H1 (cell line): ENCODE measurements around the gene LPP. TPM values are rescaled to one million over a fixed set of nuclear protein-coding genes. Genes with fewer than 3 reads are reported as not detected.

Source experiments
- CTCF ChIA-PET: fragments of 300-600 bp; sonication (Branson Sonifier 250); formaldehyde crosslinking; loops from one replicate; lab custom pipeline; 2021; ENCODE audit not compliant: partially characterized antibody; lab: Charles Lee
- POLR2A ChIA-PET: fragments of 300-600 bp; sonication (Branson Sonifier 250); formaldehyde crosslinking; loops from one replicate; lab custom pipeline; 2021; ENCODE audit warnings: inconsistent platforms; ENCODE audit not compliant: partially characterized antibody; lab: Charles Lee
- DNase-seq, 2 experiments: peaks; one replicate each; pipeline versions ENCODE4 v3.0.0 to v3.0.0-alpha.2; 2010 to 2022; ENCODE audit warnings: low spot score in 2 of 2, low read depth in 1 of 2, mixed read lengths in 1 of 2
- FAIRE-seq: peaks from 2 replicates; lab custom pipeline; 2011; peaks lifted over from hg19 to GRCh38; lab: Jason Lieb, UNC
- H2AFZ ChIP-seq: 2 replicates; pipeline ENCODE4 v1.8.1; 2012; ENCODE audit warnings: low read length, inconsistent platforms
- H2AK5ac ChIP-seq: 2 replicates; pipeline ENCODE4 v1.6.1; 2013; ENCODE audit warnings: low read depth, low read length
- H2BK120ac ChIP-seq: replicated peaks from 2 replicates; pipeline ENCODE3; 2013; ENCODE audit warnings: low read depth, low read length, inconsistent platforms
- H2BK12ac ChIP-seq: 2 replicates; pipeline ENCODE4 v1.6.1; 2013; ENCODE audit warnings: low read depth, low read length
- H2BK15ac ChIP-seq: 2 replicates; pipeline ENCODE4 v1.6.1; 2013; ENCODE audit warnings: low read length
- H2BK20ac ChIP-seq: 2 replicates; pipeline ENCODE4 v1.6.1; 2013; ENCODE audit warnings: low read length
- H2BK5ac ChIP-seq: 2 replicates; pipeline ENCODE4 v1.6.1; 2013; ENCODE audit warnings: low read depth, low read length
- H3K14ac ChIP-seq: 2 replicates; pipeline ENCODE4 v1.6.1; 2013; ENCODE audit warnings: inconsistent platforms; ENCODE audit not compliant: insufficient read length
- H3K18ac ChIP-seq: 2 replicates; pipeline ENCODE4 v1.6.1; 2013; ENCODE audit warnings: low read length; ENCODE audit errors: extremely low read depth
- H3K23ac ChIP-seq: 2 replicates; pipeline ENCODE4 v1.6.1; 2013; ENCODE audit warnings: inconsistent platforms; ENCODE audit not compliant: insufficient read length
- H3K23me2 ChIP-seq: 2 replicates; pipeline ENCODE4 v1.6.1; 2013; ENCODE audit warnings: low read depth, low read length
- H3K27ac ChIP-seq: 2 replicates; pipeline ENCODE4 v1.6.1; 2011; ENCODE audit warnings: low read depth, low read length, inconsistent platforms
- H3K27me3 ChIP-seq, 4 experiments: replicated peaks in 1 of 4; 1 replicate in 1 of 4; 2 replicates in 3 of 4; pipeline versions ENCODE4 v1.6.1 to v1.8.1; 2011 to 2013; ENCODE audit warnings: low read length in 3 of 4, mild to moderate bottlenecking in 3 of 4, inconsistent platforms in 2 of 4, mixed read lengths in 2 of 4, moderate library complexity in 1 of 4; ENCODE audit not compliant: control insufficient read depth in 3 of 4, insufficient read depth in 3 of 4; ENCODE audit errors: extremely low read depth in 1 of 4
- H3K36me3 ChIP-seq, 4 experiments: 2 replicates each; pipeline versions ENCODE4 v1.6.1 to v1.8.1; 2011 to 2013; ENCODE audit warnings: mild to moderate bottlenecking in 4 of 4, low read length in 3 of 4, moderate library complexity in 2 of 4, control low read depth in 1 of 4, inconsistent platforms in 1 of 4; ENCODE audit not compliant: insufficient read depth in 4 of 4, control insufficient read depth in 2 of 4
- H3K4ac ChIP-seq: replicated peaks from 2 replicates; pipeline ENCODE3; 2013; ENCODE audit warnings: low read length, low read depth, mixed read lengths, inconsistent platforms; ENCODE audit not compliant: insufficient read length
- H3K4me1 ChIP-seq, 4 experiments: replicated peaks in 1 of 4; 1 replicate in 1 of 4; 2 replicates in 3 of 4; pipeline versions ENCODE4 v1.6.1 to v1.8.1; 2011 to 2013; ENCODE audit warnings: low read length in 3 of 4, inconsistent platforms in 2 of 4, mixed read lengths in 1 of 4; ENCODE audit not compliant: insufficient read depth in 4 of 4, control insufficient read depth in 3 of 4
- H3K4me2 ChIP-seq, 2 experiments: 2 replicates each; pipeline versions ENCODE4 v1.6.1 to v1.8.1; 2011 to 2013; ENCODE audit warnings: low read depth in 2 of 2, low read length in 2 of 2, control low read depth in 1 of 2, inconsistent platforms in 1 of 2, mild to moderate bottlenecking in 1 of 2; ENCODE audit not compliant: insufficient read depth in 1 of 2
- H3K4me3 ChIP-seq, 4 experiments: fragments of 200-600, 300-600 bp in 1 of 4; sonication (generic), shearing (Covaris generic), sonication (Bioruptor Twin) in 1 of 4; 2 replicates each; pipeline versions ENCODE4 v1.5.1 to v1.8.1; 2011 to 2016; ENCODE audit warnings: low read length in 4 of 4, low read depth in 3 of 4, control low read depth in 2 of 4, inconsistent platforms in 2 of 4, mild to moderate bottlenecking in 2 of 4, mixed read lengths in 1 of 4, moderate library complexity in 1 of 4; ENCODE audit not compliant: insufficient read depth in 2 of 4; ENCODE audit errors: extremely low read depth in 1 of 4
- H3K56ac ChIP-seq: replicated peaks from 2 replicates; pipeline ENCODE3; 2013; ENCODE audit warnings: low read depth, mild to moderate bottlenecking, mixed read lengths, low read length, inconsistent platforms; ENCODE audit not compliant: insufficient read length
- H3K79me1 ChIP-seq: 2 replicates; pipeline ENCODE4 v1.6.1; 2013; ENCODE audit warnings: low read depth, low read length, control low read depth
- H3K79me2 ChIP-seq, 2 experiments: 2 replicates each; pipeline versions ENCODE4 v1.6.1 to v1.8.1; 2012 to 2013; ENCODE audit warnings: low read length in 2 of 2, mild to moderate bottlenecking in 2 of 2, inconsistent platforms in 1 of 2; ENCODE audit not compliant: insufficient read depth in 2 of 2, control insufficient read depth in 1 of 2
- H3K9ac ChIP-seq, 4 experiments: replicated peaks in 1 of 4; 1 replicate in 1 of 4; 2 replicates in 3 of 4; pipeline versions ENCODE4 v1.6.1 to v1.8.1; 2011 to 2013; ENCODE audit warnings: low read depth in 3 of 4, low read length in 3 of 4, control low read depth in 2 of 4, mild to moderate bottlenecking in 2 of 4, moderate library complexity in 2 of 4, inconsistent platforms in 1 of 4; ENCODE audit errors: extremely low read depth in 1 of 4
- H3K9me3 ChIP-seq, 2 experiments: 2 replicates each; pipeline versions ENCODE4 v1.6.1 to v1.8.1; 2012 to 2013; ENCODE audit warnings: mild to moderate bottlenecking in 2 of 2, moderate library complexity in 2 of 2, control low read depth in 1 of 2, inconsistent platforms in 1 of 2, low read depth in 1 of 2, low read length in 1 of 2, mixed read lengths in 1 of 2; ENCODE audit not compliant: insufficient read depth in 2 of 2
- H4K20me1 ChIP-seq, 2 experiments: replicated peaks in 1 of 2; 2 replicates each; pipeline versions ENCODE3 to v1.8.1; 2011 to 2013; ENCODE audit warnings: inconsistent platforms in 2 of 2, low read length in 2 of 2, mild to moderate bottlenecking in 1 of 2; ENCODE audit not compliant: insufficient read depth in 2 of 2, control insufficient read depth in 1 of 2
- H4K5ac ChIP-seq: 2 replicates; pipeline ENCODE4 v1.6.1; 2013; ENCODE audit warnings: low read length, low read depth, mixed read lengths, inconsistent platforms; ENCODE audit not compliant: insufficient read length
- H4K8ac ChIP-seq: 2 replicates; pipeline ENCODE4 v1.8.0; 2013; ENCODE audit warnings: mild to moderate bottlenecking, moderate library complexity, low read length, inconsistent platforms; ENCODE audit not compliant: insufficient read depth; ENCODE audit errors: extremely low read depth
- H4K91ac ChIP-seq: replicated peaks from 2 replicates; pipeline ENCODE3; 2013; ENCODE audit warnings: low read length, mixed read lengths, inconsistent platforms; ENCODE audit not compliant: insufficient read length
- BACH1 ChIP-seq: IDR thresholded peaks from 2 replicates; pipeline ENCODE4 v1.6.1; 2012; ENCODE audit warnings: low read length, improper control_type of control experiment
- CHD1 ChIP-seq: IDR thresholded peaks from 2 replicates; pipeline ENCODE4 v1.6.1; 2012; ENCODE audit warnings: low read depth, low read length, improper control_type of control experiment
- EZH2 ChIP-seq: fragments of 200-600 bp; sonication (generic); IDR thresholded peaks from 2 replicates; pipeline ENCODE4 v1.7.1; 2012; ENCODE audit warnings: low read depth, mild to moderate bottlenecking, moderate library complexity, low read length, inconsistent platforms; ENCODE audit not compliant: severe bottlenecking
- FOSL1 ChIP-seq: IDR thresholded peaks from 2 replicates; pipeline ENCODE4 v1.6.1; 2011; ENCODE audit warnings: mild to moderate bottlenecking, low read depth, low read length, moderate library complexity; ENCODE audit not compliant: insufficient read depth
- GABPA ChIP-seq: IDR thresholded peaks from 2 replicates; pipeline ENCODE4 v1.6.1; 2011; ENCODE audit warnings: mild to moderate bottlenecking, low read length, moderate library complexity, borderline replicate concordance; ENCODE audit not compliant: insufficient read depth
- KDM4A ChIP-seq: IDR thresholded peaks from one replicate; pipeline ENCODE4 v1.7.1; 2012; ENCODE audit warnings: low read depth, mild to moderate bottlenecking, moderate library complexity, low read length, inconsistent platforms; ENCODE audit not compliant: severe bottlenecking
- KDM5A ChIP-seq: fragments of 200-600 bp; IDR thresholded peaks from 2 replicates; pipeline ENCODE4 v1.7.1; 2012; ENCODE audit warnings: mild to moderate bottlenecking, low read length, inconsistent platforms, mixed read lengths
- NRF1 ChIP-seq: IDR thresholded peaks from 2 replicates; pipeline ENCODE4 v1.6.1; 2011; ENCODE audit warnings: mild to moderate bottlenecking, low read depth, low read length, improper control_type of control experiment
- POLR2A ChIP-seq, 2 experiments: IDR thresholded peaks; 1 replicate in 1 of 2; 2 replicates in 1 of 2; pipeline ENCODE4 v1.6.1; 2011; ENCODE audit warnings: low read depth in 2 of 2, low read length in 2 of 2, mild to moderate bottlenecking in 2 of 2; ENCODE audit errors: control extremely low read depth in 1 of 2
- RXRA ChIP-seq: IDR thresholded peaks from 2 replicates; pipeline ENCODE4 v1.6.1; 2011; ENCODE audit warnings: low read depth, mild to moderate bottlenecking, low read length, moderate library complexity; ENCODE audit not compliant: insufficient read depth
- SP1 ChIP-seq: IDR thresholded peaks from 2 replicates; pipeline ENCODE4 v1.6.1; 2011; ENCODE audit warnings: low read depth, low read length
- TAF1 ChIP-seq: IDR thresholded peaks from 2 replicates; pipeline ENCODE4 v1.6.1; 2011; ENCODE audit warnings: mild to moderate bottlenecking, low read depth, low read length
- WGBS, 2 experiments: shearing (Covaris generic) in 1 of 2; methylation state at CpG; one replicate each; pipeline versions ENCODE4 v1.1.6 to v1.1.7; 2013 to 2015; ENCODE audit warnings: low lambda C conversion rate in 2 of 2, mixed read lengths in 2 of 2, inconsistent platforms in 1 of 2, low coverage in 1 of 2, missing lambda C conversion rate in 1 of 2; ENCODE audit not compliant: insufficient replicate concordance in 2 of 2, insufficient coverage in 1 of 2, insufficient read length in 1 of 2; ENCODE audit errors: extremely low coverage in 1 of 2, missing lambda C conversion rate in 1 of 2; 5-methylcytosine and 5-hydroxymethylcytosine counted together
- polyA plus RNA-seq, 7 experiments: library from polyadenylated mRNA; depleted of rRNA in 3 of 7; stranded (reverse) in 5 of 7; unstranded in 2 of 7; fragments of >200 nt in 5 of 7; fragments of 200-250 nt in 2 of 7; gene quantifications; 1 replicate in 5 of 7; 2 replicates in 1 of 7; 4 replicates in 1 of 7; pipeline versions ENCODE4 v1.2.1 to v1.2.3, GENCODE V29; 2011 to 2013; ENCODE audit warnings: missing spikeins in 2 of 7, mixed read lengths in 2 of 7
- total RNA-seq: library from RNA; stranded (reverse); fragmentation: NEBNext Ultra II Directional; extraction: Animal tissue kit (Norgen Biotek cat#: 25700); gene quantifications from 2 replicates; pipeline ENCODE4 v1.2.1, GENCODE V29; 2021
- TF ChIP-seq, protein P1 (sequence below): IDR thresholded peaks from 2 replicates; pipeline ENCODE4 v1.6.1; 2012; ENCODE audit warnings: inconsistent platforms
- TF ChIP-seq, protein P2 (sequence below): IDR thresholded peaks from 2 replicates; pipeline ENCODE4 v1.6.1; 2012; ENCODE audit warnings: inconsistent platforms

LPP gene
- total and polyA plus RNA-seq, 2 of the 8 experiments (the other 6 are each of a cell fraction or from before 2014, with no cell fraction given) = 10.0 to 53.3 TPM

DNA sequence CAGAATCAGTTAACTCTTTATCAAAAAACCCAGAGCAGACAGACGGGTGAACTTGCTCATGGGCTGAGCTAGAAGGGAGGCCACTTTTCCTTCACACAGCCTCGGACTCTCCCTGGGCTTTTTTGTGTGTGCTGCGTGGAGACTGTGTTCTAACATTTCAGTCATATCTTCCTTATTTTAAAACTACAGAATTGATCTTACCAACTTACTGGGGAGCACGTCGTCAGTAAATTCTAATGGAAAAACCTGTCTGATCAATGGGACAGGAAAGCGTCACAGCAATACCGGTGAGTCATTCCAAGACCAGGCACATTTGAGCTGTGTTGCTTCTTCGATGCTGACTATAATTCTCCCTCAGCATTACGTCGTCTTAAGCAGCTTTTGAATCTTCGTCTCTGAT is 145.1 kb downstream of the LPP start:
- Histone ChIP-seq H2BK20ac (no peak overlapping the region), H4K5ac (no peak overlapping the region), H2BK12ac (no peak overlapping the region), H3K56ac (no peak overlapping the region), H3K79me1 (peaks cover 5% of the 10 kb centered on the region; the same call in 1 of the 2 replicates), H3K4me1 (peaks cover 0 to 22% (median 20%) of the 10 kb centered on the region in 4 experiments; a peak in 6 of 7 replicates), H4K91ac (peak overlapping the region; percentile 8), H3K79me2 (no peaks in the 10 kb centered on the region), H3K9ac (no peak overlapping the region), H3K27me3 (no peaks in the 10 kb centered on the region), H3K14ac (no peak overlapping the region), H3K23ac (no peak overlapping the region), H3K36me3 (no peaks in the 10 kb centered on the region), H4K20me1 (no peaks in the 10 kb centered on the region), H3K9me3 (no peaks in the 10 kb centered on the region), H2AFZ (no peak overlapping the region), H3K23me2 (no peaks in the 10 kb centered on the region), H2AK5ac (no peak overlapping the region), H3K27ac (no peak overlapping the region), H2BK5ac (peak overlapping the region; percentile 48; the same call in 1 of the 2 replicates), H2BK120ac (no peak overlapping the region), H3K4me2 (no peak overlapping the region), H2BK15ac (0 out of 2 replicates have a peak overlapping the region, but pooled peaks have one; percentile 32), H3K4me3 (no peak overlapping the region), H3K4ac (no peak overlapping the region), H3K18ac (no peak overlapping the region), H4K8ac (no peak overlapping the region)
- DNase-seq = no peak
- WGBS, 2 experiments = 91% methylated on average over 11 of the region's 11 CpGs; no CpG with 5 or more reads in 1 of the 2 experiments
- no peak for FAIRE-seq
- ChIA-PET CTCF (interaction anchor here (0.7 to 2.9 kb wide), 10 partner anchors 8 to 560 kb away, joined by 3 to 9 read pairs (median 4); no protein-coding TSS in a partner anchor), POLR2A (interaction anchor here (1.1 kb wide), 1 partner anchor 15 kb away, joined by 4 read pairs; no protein-coding TSS in a partner anchor)
- no peak for TF ChIP-seq NRF1
- TF ChIP-seq TAF1 = no peak
- TF ChIP-seq, protein P1, sequence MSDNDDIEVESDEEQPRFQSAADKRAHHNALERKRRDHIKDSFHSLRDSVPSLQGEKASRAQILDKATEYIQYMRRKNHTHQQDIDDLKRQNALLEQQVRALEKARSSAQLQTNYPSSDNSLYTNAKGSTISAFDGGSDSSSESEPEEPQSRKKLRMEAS = no peak
- no peak for TF ChIP-seq RXRA
- TF ChIP-seq, protein P2, sequence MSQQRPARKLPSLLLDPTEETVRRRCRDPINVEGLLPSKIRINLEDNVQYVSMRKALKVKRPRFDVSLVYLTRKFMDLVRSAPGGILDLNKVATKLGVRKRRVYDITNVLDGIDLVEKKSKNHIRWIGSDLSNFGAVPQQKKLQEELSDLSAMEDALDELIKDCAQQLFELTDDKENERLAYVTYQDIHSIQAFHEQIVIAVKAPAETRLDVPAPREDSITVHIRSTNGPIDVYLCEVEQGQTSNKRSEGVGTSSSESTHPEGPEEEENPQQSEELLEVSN = no peak
- no peak for TF ChIP-seq CHD1
- TF ChIP-seq SP1 = no peak
- TF ChIP-seq GABPA = no peak
- no peak for TF ChIP-seq KDM5A
- TF ChIP-seq BACH1 = no peak
- no peak for TF ChIP-seq KDM4A
- no peak for TF ChIP-seq FOSL1
- no peak for TF ChIP-seq POLR2A (IDR thresholded peaks at IDR 0.05; ENCODE audit: control extremely low read depth in 1 of 2, low read depth in 2 of 2, low read length in 2 of 2)
- TF ChIP-seq EZH2 = no peak
